ENCODE measurements around the gene C12orf50. TPM values are rescaled to one million over a fixed set of nuclear protein-coding genes. Genes with fewer than 3 reads are reported as not detected.

C12orf50 gene
- polyA plus RNA-seq, 3 donors = not detected

GRCh38 chr12:87935216-87935615 is 94.0 kb downstream of the C12orf50 start:
- Mint-ChIP-seq H3K9me3 (peaks cover 3 to 10% (median 6%) of the 10 kb centered on the region in 7 donors), H3K27me3 (ENCODE audit: low read depth in 3 of 3) (no peaks in the 10 kb centered on the region), H3K4me3 (no peak overlapping the region), H3K27ac (no peak overlapping the region), H3K36me3 (no peaks in the 10 kb centered on the region), H3K4me1 (no peaks in the 10 kb centered on the region)
- H3K9ac ChIP-seq (ENCODE audit: insufficient read depth, low read length, poor library complexity, severe bottlenecking) = no peak overlapping the region
- intact Hi-C loops (cut with micrococcal nuclease) = no loop called here
- no peaks in the 10 kb centered on the region for H3K4me1 ChIP-seq (ENCODE audit: control insufficient read depth in 1 of 2, insufficient read depth in 2 of 2, low read length in 2 of 2)
- H3K27ac ChIP-seq (ENCODE audit: low read depth in 1 of 2, low read length in 2 of 2) = no peak overlapping the region
- H2AFZ ChIP-seq (ENCODE audit: insufficient read depth, low read depth, low read length, poor library complexity, severe bottlenecking) = no peak overlapping the region
- TF ChIP-seq CTCF (IDR thresholded peaks at IDR 0.05) = no peak
- H3K27me3 ChIP-seq (ENCODE audit: control insufficient read depth in 2 of 2, insufficient read depth in 2 of 2, low read length in 2 of 2) = no peaks in the 10 kb centered on the region
- no peak overlapping the region for H3K4me2 ChIP-seq (replicated peaks; ENCODE audit: extremely low read depth, low read length, poor library complexity, severe bottlenecking)
- no peaks in the 10 kb centered on the region for H4K20me1 ChIP-seq (ENCODE audit: insufficient read depth, low read length)
- H3K36me3 ChIP-seq (replicated peaks in 1 of 2; ENCODE audit: control insufficient read depth in 1 of 2, insufficient read depth in 2 of 2, low read length in 2 of 2) = no peaks in the 10 kb centered on the region
- H3K4me3 ChIP-seq (replicated peaks in 1 of 3; ENCODE audit: low read depth in 2 of 3, low read length in 3 of 3) = no peak overlapping the region
- no peaks in the 10 kb centered on the region for H3K79me2 ChIP-seq (ENCODE audit: insufficient read depth, low read length)
- DNase-seq = no peak
- H3K9me3 ChIP-seq (replicated peaks in 1 of 2; ENCODE audit: control insufficient read depth in 1 of 2, insufficient read depth in 1 of 2, low read length in 2 of 2) = no peaks in the 10 kb centered on the region

DNA sequence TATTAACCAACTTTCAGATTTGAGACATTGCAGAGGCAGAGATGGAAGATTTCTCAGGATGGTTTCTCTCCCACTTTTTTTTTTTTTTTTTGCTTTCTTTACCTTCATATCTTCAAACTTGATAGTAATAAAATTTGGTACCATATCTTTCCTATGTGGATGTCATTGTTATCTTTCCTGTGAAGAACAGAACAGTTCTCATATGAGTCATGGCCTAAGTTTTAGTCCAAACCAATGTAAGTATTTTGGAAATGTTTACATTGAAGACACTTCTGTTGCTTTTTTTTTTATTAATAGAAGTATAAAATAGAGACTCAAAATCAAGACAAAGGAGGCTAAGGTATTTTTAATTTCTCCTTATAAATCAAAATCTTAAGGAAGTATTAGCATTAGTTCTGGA is 95.2 kb downstream of the C12orf50 start:
- Mint-ChIP-seq H3K9me3 (peaks cover 3 to 10% (median 6%) of the 10 kb centered on the region in 7 donors), H3K4me3 (no peak overlapping the region), H3K27ac (no peak overlapping the region), H3K4me1 (no peaks in the 10 kb centered on the region), H3K27me3 (ENCODE audit: low read depth in 3 of 3) (no peaks in the 10 kb centered on the region), H3K36me3 (no peaks in the 10 kb centered on the region)
- Histone ChIP-seq H3K9me3 (replicated peaks in 1 of 2; ENCODE audit: control insufficient read depth in 1 of 2, insufficient read depth in 1 of 2, low read length in 2 of 2) (no peaks in the 10 kb centered on the region), H3K36me3 (replicated peaks in 1 of 2; ENCODE audit: control insufficient read depth in 1 of 2, insufficient read depth in 2 of 2, low read length in 2 of 2) (no peaks in the 10 kb centered on the region), H3K9ac (ENCODE audit: insufficient read depth, low read length, poor library complexity, severe bottlenecking) (no peak overlapping the region), H2AFZ (ENCODE audit: insufficient read depth, low read depth, low read length, poor library complexity, severe bottlenecking) (no peak overlapping the region), H3K79me2 (ENCODE audit: insufficient read depth, low read length) (no peaks in the 10 kb centered on the region), H3K27ac (ENCODE audit: low read depth in 1 of 2, low read length in 2 of 2) (no peak overlapping the region), H3K4me1 (ENCODE audit: control insufficient read depth in 1 of 2, insufficient read depth in 2 of 2, low read length in 2 of 2) (no peaks in the 10 kb centered on the region), H3K4me2 (replicated peaks; ENCODE audit: extremely low read depth, low read length, poor library complexity, severe bottlenecking) (no peak overlapping the region), H4K20me1 (ENCODE audit: insufficient read depth, low read length) (no peaks in the 10 kb centered on the region), H3K27me3 (ENCODE audit: control insufficient read depth in 2 of 2, insufficient read depth in 2 of 2, low read length in 2 of 2) (no peaks in the 10 kb centered on the region), H3K4me3 (replicated peaks in 1 of 3; ENCODE audit: low read depth in 2 of 3, low read length in 3 of 3) (no peak overlapping the region)
- intact Hi-C loops (cut with micrococcal nuclease) = no loop called here
- no peak for TF ChIP-seq CTCF (IDR thresholded peaks at IDR 0.05)
- DNase-seq = no peak
